Measurements from ENCODE around the gene CDH4. TPM values are rescaled to one million over a fixed set of nuclear protein-coding genes. Genes with fewer than 3 reads are reported as not detected.

Gene CDH4
- total and polyA plus RNA-seq, 2 of the 13 experiments (the other 11 are each of a cell fraction or from before 2014, with no cell fraction given): not detected

DNA sequence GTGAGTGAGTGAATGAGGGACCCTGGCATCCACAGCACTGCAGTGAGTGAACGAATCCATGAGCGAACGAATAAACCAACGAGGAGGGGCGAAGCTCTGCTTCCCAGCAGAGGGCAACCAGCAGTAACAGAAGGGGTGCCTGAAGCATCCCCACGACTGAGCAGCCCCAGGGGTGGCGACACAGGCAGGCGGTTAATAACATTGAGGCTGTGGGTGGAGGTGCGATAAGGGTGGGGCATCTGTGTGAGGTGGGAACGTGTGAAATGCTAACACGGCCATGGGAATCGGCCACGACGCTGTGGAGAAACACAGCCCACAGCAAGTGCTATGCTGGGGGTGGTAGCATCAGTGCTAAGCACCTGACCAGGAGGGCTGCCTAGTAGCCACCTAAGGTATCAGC is 737.7 kb downstream of the CDH4 start:
- H3K4me3 ChIP-seq (replicated peaks in 1 of 3; ENCODE audit: insufficient read depth in 1 of 3, low read depth in 2 of 3, low read length in 3 of 3): no peak overlapping the region
- peaks cover 8% of the 10 kb centered on the region; the same call in 1 of the 2 replicates for H4K20me1 ChIP-seq (ENCODE audit: insufficient read depth, low read length)
- peaks cover 42 to 77% of the 10 kb centered on the region in 2 experiments for H3K36me3 ChIP-seq (replicated peaks in 1 of 2; ENCODE audit: control insufficient read depth in 1 of 2, insufficient read depth in 2 of 2, low read length in 2 of 2)
- no TSS peak for BruUV-seq (replicated peaks)
- POLR2A ChIA-PET: no interaction called here
- no peak for FAIRE-seq
- no peak overlapping the region for H2AFZ ChIP-seq (ENCODE audit: low read length)
- DNase-seq (ENCODE audit: low spot score): no peak
- H3K4me1 ChIP-seq (ENCODE audit: insufficient read depth, low read length): no peaks in the 10 kb centered on the region
- intact Hi-C loops (cut with micrococcal nuclease; ENCODE audit: unreplicated experiment): no loop called here
- in situ Hi-C loops (cut with HindIII; ENCODE audit: extremely low pct_ligation_motif_present, low pct_unique_long_range_greater_than_20kb): no loop called here
- no peak overlapping the region for H3K27ac ChIP-seq (ENCODE audit: extremely low read length, insufficient read depth, low read length)
- no peak overlapping the region for H3K9ac ChIP-seq (ENCODE audit: insufficient read depth, low read depth, low read length)
- no peaks in the 10 kb centered on the region for H3K27me3 ChIP-seq (ENCODE audit: control insufficient read depth in 1 of 2, insufficient read depth in 2 of 2, low read length in 2 of 2)
- H3K4me2 ChIP-seq (ENCODE audit: low read depth, low read length): no peak overlapping the region
- H3K79me2 ChIP-seq (ENCODE audit: insufficient read depth, low read length): no peaks in the 10 kb centered on the region
- ATAC-seq: no peak
- TF ChIP-seq ZNF143 (CRISPR knock-in tag; IDR thresholded peaks at IDR 0.05) (no peak), PRMT3 (CRISPR knock-in tag; IDR thresholded peaks at IDR 0.05; ENCODE audit: borderline replicate concordance, low read depth) (no peak)
- TF ChIP-seq, protein P1, sequence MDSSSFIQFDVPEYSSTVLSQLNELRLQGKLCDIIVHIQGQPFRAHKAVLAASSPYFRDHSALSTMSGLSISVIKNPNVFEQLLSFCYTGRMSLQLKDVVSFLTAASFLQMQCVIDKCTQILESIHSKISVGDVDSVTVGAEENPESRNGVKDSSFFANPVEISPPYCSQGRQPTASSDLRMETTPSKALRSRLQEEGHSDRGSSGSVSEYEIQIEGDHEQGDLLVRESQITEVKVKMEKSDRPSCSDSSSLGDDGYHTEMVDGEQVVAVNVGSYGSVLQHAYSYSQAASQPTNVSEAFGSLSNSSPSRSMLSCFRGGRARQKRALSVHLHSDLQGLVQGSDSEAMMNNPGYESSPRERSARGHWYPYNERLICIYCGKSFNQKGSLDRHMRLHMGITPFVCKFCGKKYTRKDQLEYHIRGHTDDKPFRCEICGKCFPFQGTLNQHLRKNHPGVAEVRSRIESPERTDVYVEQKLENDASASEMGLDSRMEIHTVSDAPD (CRISPR knock-in tag; IDR thresholded peaks at IDR 0.05): no peak
- 97% methylated on average over 14 of the region's 14 CpGs for WGBS (ENCODE audit: low lambda C conversion rate)
- CTCF ChIA-PET (ENCODE audit: low intra/inter-chr PET ratio, low total read pairs): no interaction called here
- peaks cover 17% of the 10 kb centered on the region for H3K9me3 ChIP-seq (ENCODE audit: low read length)

MicroRNA genes within 50 kb of the gene (microRNA counts, 767-probe panel; counts per million panel counts)
- microRNA hsa-miR-1257: not detected

Small RNA genes within 50 kb of the gene (microRNA-seq; reads per million reads assigned to microRNA genes)
- gene MIR1257: 16.3 reads per million, percentile 53 among the genes with 10 or more reads in this experiment

All from HepG2 (cell line).